ENCODE results near the gene CRTAP.
"Not testable (repeated sequence)": the region's sequence is repeated elsewhere in the genome, so short reads cannot be mapped to it uniquely, and the experiment has no call there.

Gene CRTAP

GRCh38 chr3:33100229-33100628, 13.6 kb upstream of the CRTAP start:
- no peak overlapping the region for H3K9ac ChIP-seq (ENCODE audit: low read depth, low read length)
- no peaks in the 10 kb centered on the region for H3K36me3 ChIP-seq (ENCODE audit: insufficient read depth, low read length)
- no peak overlapping the region for H3K4me3 ChIP-seq (ENCODE audit: low read length)
- H3K4me1 ChIP-seq (ENCODE audit: control insufficient read depth, insufficient read depth, low read length) = peaks cover 6% of the 10 kb centered on the region
- H3K27me3 ChIP-seq (ENCODE audit: control insufficient read depth, insufficient read depth, low read length) = no peaks in the 10 kb centered on the region
- no peak overlapping the region for H3K4me2 ChIP-seq (ENCODE audit: low read length)
- H3K9me3 ChIP-seq (replicated peaks; ENCODE audit: low read length) = no peaks in the 10 kb centered on the region

- Histone ChIP-seq H3K9me3 (replicated peaks; ENCODE audit: low read length) (no peaks in the 10 kb centered on the region), H3K4me3 (ENCODE audit: low read length) (no peak overlapping the region), H3K4me2 (ENCODE audit: low read length) (no peak overlapping the region), H3K36me3 (ENCODE audit: insufficient read depth, low read length) (no peaks in the 10 kb centered on the region), H3K4me1 (ENCODE audit: control insufficient read depth, insufficient read depth, low read length) (no peaks in the 10 kb centered on the region), H3K9ac (ENCODE audit: low read depth, low read length) (no peak overlapping the region), H3K27me3 (ENCODE audit: control insufficient read depth, insufficient read depth, low read length) (no peaks in the 10 kb centered on the region)
Measured at GRCh38 chr3:33103034-33103433, 10.8 kb upstream of the CRTAP start.

GRCh38 chr3:33103480-33103879, 10.3 kb upstream of the CRTAP start:
- no peak overlapping the region for H3K4me3 ChIP-seq (ENCODE audit: low read length)
- H3K36me3 ChIP-seq (ENCODE audit: insufficient read depth, low read length) = no peaks in the 10 kb centered on the region
- no peaks in the 10 kb centered on the region for H3K4me1 ChIP-seq (ENCODE audit: control insufficient read depth, insufficient read depth, low read length)
- H3K9me3 ChIP-seq (replicated peaks; ENCODE audit: low read length) = no peaks in the 10 kb centered on the region
- H3K27me3 ChIP-seq (ENCODE audit: control insufficient read depth, insufficient read depth, low read length) = no peaks in the 10 kb centered on the region
- H3K9ac ChIP-seq (ENCODE audit: low read depth, low read length) = no peak overlapping the region
- H3K4me2 ChIP-seq (ENCODE audit: low read length) = no peak overlapping the region

- H3K4me3 ChIP-seq (ENCODE audit: low read length) = no peak overlapping the region
- no peaks in the 10 kb centered on the region for H3K36me3 ChIP-seq (ENCODE audit: insufficient read depth, low read length)
- H3K9ac ChIP-seq (ENCODE audit: low read depth, low read length) = no peak overlapping the region
- no peak overlapping the region for H3K4me2 ChIP-seq (ENCODE audit: low read length)
- no peaks in the 10 kb centered on the region for H3K27me3 ChIP-seq (ENCODE audit: control insufficient read depth, insufficient read depth, low read length)
- H3K4me1 ChIP-seq (ENCODE audit: control insufficient read depth, insufficient read depth, low read length) = no peaks in the 10 kb centered on the region
- no peaks in the 10 kb centered on the region for H3K9me3 ChIP-seq (replicated peaks; ENCODE audit: low read length)
Measured at GRCh38 chr3:33104803-33105202, 9.0 kb upstream of the CRTAP start.

- H3K4me3 ChIP-seq (ENCODE audit: low read length) = no peak overlapping the region
- H3K36me3 ChIP-seq (ENCODE audit: insufficient read depth, low read length) = no peaks in the 10 kb centered on the region
- H3K4me1 ChIP-seq (ENCODE audit: control insufficient read depth, insufficient read depth, low read length) = no peaks in the 10 kb centered on the region
- no peak overlapping the region for H3K4me2 ChIP-seq (ENCODE audit: low read length)
- H3K9me3 ChIP-seq (replicated peaks; ENCODE audit: low read length) = no peaks in the 10 kb centered on the region
- no peaks in the 10 kb centered on the region for H3K27me3 ChIP-seq (ENCODE audit: control insufficient read depth, insufficient read depth, low read length)
- H3K9ac ChIP-seq (ENCODE audit: low read depth, low read length) = no peak overlapping the region
Measured at GRCh38 chr3:33105341-33105948, 8.4 kb upstream of the CRTAP start.

- not testable (repeated sequence) for H3K27me3 ChIP-seq (ENCODE audit: control insufficient read depth, insufficient read depth, low read length); H3K9ac ChIP-seq (ENCODE audit: low read depth, low read length); H3K4me2 ChIP-seq (ENCODE audit: low read length); H3K4me1 ChIP-seq (ENCODE audit: control insufficient read depth, insufficient read depth, low read length); H3K4me3 ChIP-seq (ENCODE audit: low read length); H3K36me3 ChIP-seq (ENCODE audit: insufficient read depth, low read length); H3K9me3 ChIP-seq (replicated peaks; ENCODE audit: low read length)
Measured at GRCh38 chr3:33106854-33107253, 7.0 kb upstream of the CRTAP start.

- no peaks in the 10 kb centered on the region for H3K36me3 ChIP-seq (ENCODE audit: insufficient read depth, low read length)
- no peaks in the 10 kb centered on the region for H3K9me3 ChIP-seq (replicated peaks; ENCODE audit: low read length)
- H3K27me3 ChIP-seq (ENCODE audit: control insufficient read depth, insufficient read depth, low read length) = no peaks in the 10 kb centered on the region
- no peak overlapping the region for H3K4me2 ChIP-seq (ENCODE audit: low read length)
- H3K4me3 ChIP-seq (ENCODE audit: low read length) = no peak overlapping the region
- no peak overlapping the region for H3K9ac ChIP-seq (ENCODE audit: low read depth, low read length)
- H3K4me1 ChIP-seq (ENCODE audit: control insufficient read depth, insufficient read depth, low read length) = peaks cover 9% of the 10 kb centered on the region
Measured at GRCh38 chr3:33111581-33111980, 2.2 kb upstream of the CRTAP start.

GRCh38 chr3:33114622-33115023, 809 bp downstream of the CRTAP start:
- Histone ChIP-seq H3K4me1 (ENCODE audit: control insufficient read depth, insufficient read depth, low read length) (peaks cover 10% of the 10 kb centered on the region), H3K36me3 (ENCODE audit: insufficient read depth, low read length) (peaks cover 6% of the 10 kb centered on the region), H3K9me3 (replicated peaks; ENCODE audit: low read length) (no peaks in the 10 kb centered on the region), H3K4me3 (ENCODE audit: low read length) (peak overlapping the region; percentile 88), H3K9ac (ENCODE audit: low read depth, low read length) (peak overlapping the region; percentile 82), H3K27me3 (ENCODE audit: control insufficient read depth, insufficient read depth, low read length) (no peaks in the 10 kb centered on the region), H3K4me2 (ENCODE audit: low read length) (peak overlapping the region; percentile 93)

GRCh38 chr3:33115024-33115768, 1.4 kb downstream of the CRTAP start:
- Histone ChIP-seq H3K27me3 (ENCODE audit: control insufficient read depth, insufficient read depth, low read length) (no peaks in the 10 kb centered on the region), H3K4me1 (ENCODE audit: control insufficient read depth, insufficient read depth, low read length) (peaks cover 13% of the 10 kb centered on the region), H3K4me2 (ENCODE audit: low read length) (peak overlapping the region; percentile 93), H3K4me3 (ENCODE audit: low read length) (peak overlapping the region; percentile 88), H3K36me3 (ENCODE audit: insufficient read depth, low read length) (peaks cover 11% of the 10 kb centered on the region), H3K9ac (ENCODE audit: low read depth, low read length) (peak overlapping the region; percentile 82), H3K9me3 (replicated peaks; ENCODE audit: low read length) (no peaks in the 10 kb centered on the region)

GRCh38 chr3:33117461-33117860, 3.6 kb downstream of the CRTAP start:
- H3K9ac ChIP-seq (ENCODE audit: low read depth, low read length) = no peak overlapping the region
- peak overlapping the region; percentile 9 for H3K4me2 ChIP-seq (ENCODE audit: low read length)
- H3K27me3 ChIP-seq (ENCODE audit: control insufficient read depth, insufficient read depth, low read length) = no peaks in the 10 kb centered on the region
- no peak overlapping the region for H3K4me3 ChIP-seq (ENCODE audit: low read length)
- H3K36me3 ChIP-seq (ENCODE audit: insufficient read depth, low read length) = peaks cover 30% of the 10 kb centered on the region
- peaks cover 13% of the 10 kb centered on the region for H3K4me1 ChIP-seq (ENCODE audit: control insufficient read depth, insufficient read depth, low read length)
- H3K9me3 ChIP-seq (replicated peaks; ENCODE audit: low read length) = no peaks in the 10 kb centered on the region

GRCh38 chr3:33119891-33120290, 6.1 kb downstream of the CRTAP start:
- H3K4me1 ChIP-seq (ENCODE audit: control insufficient read depth, insufficient read depth, low read length) = peaks cover 5% of the 10 kb centered on the region
- peaks cover 48% of the 10 kb centered on the region for H3K36me3 ChIP-seq (ENCODE audit: insufficient read depth, low read length)
- no peaks in the 10 kb centered on the region for H3K9me3 ChIP-seq (replicated peaks; ENCODE audit: low read length)
- no peak overlapping the region for H3K4me2 ChIP-seq (ENCODE audit: low read length)
- no peak overlapping the region for H3K9ac ChIP-seq (ENCODE audit: low read depth, low read length)
- H3K27me3 ChIP-seq (ENCODE audit: control insufficient read depth, insufficient read depth, low read length) = no peaks in the 10 kb centered on the region
- H3K4me3 ChIP-seq (ENCODE audit: low read length) = no peak overlapping the region

- no peak overlapping the region for H3K9ac ChIP-seq (ENCODE audit: low read depth, low read length)
- H3K27me3 ChIP-seq (ENCODE audit: control insufficient read depth, insufficient read depth, low read length) = no peaks in the 10 kb centered on the region
- H3K36me3 ChIP-seq (ENCODE audit: insufficient read depth, low read length) = peaks cover 57% of the 10 kb centered on the region
- no peak overlapping the region for H3K4me2 ChIP-seq (ENCODE audit: low read length)
- no peak overlapping the region for H3K4me3 ChIP-seq (ENCODE audit: low read length)
- peaks cover 4% of the 10 kb centered on the region for H3K4me1 ChIP-seq (ENCODE audit: control insufficient read depth, insufficient read depth, low read length)
- H3K9me3 ChIP-seq (replicated peaks; ENCODE audit: low read length) = no peaks in the 10 kb centered on the region
Measured at GRCh38 chr3:33122991-33123390, 9.2 kb downstream of the CRTAP start.

All from skeletal muscle satellite cell (primary cell).